Peyer's patch (tissue), 4 donors: ENCODE measurements around the gene ABCA7. TPM values are rescaled to one million over a fixed set of nuclear protein-coding genes. Genes with fewer than 3 reads are reported as not detected.
A peak's percentile ranks its signal among the peaks of the same experiment; 100 is the strongest.

Experiments
- DNase-seq, 3 donors: peaks; one replicate each; pipeline ENCODE4 v3.0.0-alpha.2; 2017 to 2019
- H3K27ac ChIP-seq, 4 donors: fragments of 200-600 bp; sonication (generic); one replicate each; pipeline ENCODE4 v1.5.1; 2016 to 2019
- H3K27me3 ChIP-seq, 2 donors: fragments of 200-600 bp; sonication (generic); one replicate each; pipeline ENCODE4 v1.5.1; 2019
- H3K36me3 ChIP-seq, 3 donors: fragments of 200-600 bp; sonication (generic); one replicate each; pipeline ENCODE4 v1.5.1; 2016 to 2019
- H3K4me1 ChIP-seq, 4 donors: fragments of 200-600 bp; sonication (generic); one replicate each; pipeline ENCODE4 v1.5.1; 2016 to 2019
- H3K4me3 ChIP-seq, 4 donors: fragments of 200-600 bp; sonication (generic); 1 replicate in 3 of 4; 2 replicates in 1 of 4; pipeline ENCODE4 v1.5.1; 2016 to 2019; ENCODE audit warnings: mild to moderate bottlenecking in 1 of 4
- H3K9me3 ChIP-seq, 4 donors: fragments of 200-600 bp; sonication (generic); one replicate each; pipeline ENCODE4 v1.5.1; 2016 to 2019; ENCODE audit warnings: mild to moderate bottlenecking in 1 of 4
- CTCF ChIP-seq, 6 experiments: fragments of 450-650 bp in 4 of 6; fragments of 200-600 bp in 2 of 6; sonication (generic) in 1 of 6; IDR thresholded peaks; one replicate each; pipeline ENCODE4 v1.5.1; 2017 to 2019; ENCODE audit warnings: antibody characterized with exemption in 6 of 6, mild to moderate bottlenecking in 3 of 6, moderate library complexity in 1 of 6
- POLR2A ChIP-seq, 2 donors: fragments of 450-650 bp; IDR thresholded peaks; one replicate each; pipeline ENCODE4 v1.5.1; 2017; ENCODE audit warnings: antibody characterized with exemption in 2 of 2, mild to moderate bottlenecking in 2 of 2, moderate library complexity in 2 of 2
- total RNA-seq, 4 donors: library from RNA; depleted of rRNA; stranded (reverse); fragments of >200 nt; gene quantifications; one replicate each; pipeline ENCODE4 v1.1.0, GENCODE V29; 2016

Gene ABCA7
- total RNA-seq, 4 donors from 2014 or later, result 30.1 to 162 (median 72.1) TPM

- peaks cover 0 to 35% (median 25%) of the 10 kb centered on the region in 4 donors for H3K4me1 ChIP-seq
- H3K4me3 ChIP-seq, result no peak overlapping the region
- H3K27ac ChIP-seq, result no peak overlapping the region
- H3K9me3 ChIP-seq, result peaks cover 0 to 7% (median 0%) of the 10 kb centered on the region in 4 donors
- H3K36me3 ChIP-seq, result no peaks in the 10 kb centered on the region
- H3K27me3 ChIP-seq, result peaks cover 0 to 11% of the 10 kb centered on the region in 2 donors
- DNase-seq, result no peak
- TF ChIP-seq CTCF (IDR thresholded peaks at IDR 0.05), result no peak
- TF ChIP-seq POLR2A (IDR thresholded peaks at IDR 0.05), result no peak
Measured at GRCh38 chr19:1062387-1063029, 22.6 kb downstream of the ABCA7 start.

- peaks cover 0 to 17% of the 10 kb centered on the region in 2 donors for H3K27me3 ChIP-seq
- TF ChIP-seq CTCF (IDR thresholded peaks at IDR 0.05) (no peak), POLR2A (IDR thresholded peaks at IDR 0.05) (no peak)
- peaks cover 0 to 36% (median 25%) of the 10 kb centered on the region in 4 donors for H3K4me1 ChIP-seq
- H3K36me3 ChIP-seq, result no peaks in the 10 kb centered on the region
- DNase-seq, result no peak
- H3K9me3 ChIP-seq, result peaks cover 0 to 7% (median 0%) of the 10 kb centered on the region in 4 donors
- H3K4me3 ChIP-seq, result no peak overlapping the region
- no peak overlapping the region for H3K27ac ChIP-seq
Measured at GRCh38 chr19:1063030-1063908, 23.4 kb downstream of the ABCA7 start.

GRCh38 chr19:1063909-1064660, 24.2 kb downstream of the ABCA7 start:
- Histone ChIP-seq H3K27me3 (peaks cover 0 to 21% of the 10 kb centered on the region in 2 donors), H3K4me3 (no peak overlapping the region), H3K4me1 (peaks cover 0 to 40% (median 25%) of the 10 kb centered on the region in 4 donors), H3K36me3 (no peaks in the 10 kb centered on the region), H3K9me3 (no peaks in the 10 kb centered on the region), H3K27ac (no peak overlapping the region)
- no peak for DNase-seq
- TF ChIP-seq POLR2A (IDR thresholded peaks at IDR 0.05) (no peak), CTCF (IDR thresholded peaks at IDR 0.05) (no peak)

- Histone ChIP-seq H3K27me3 (peaks cover 0 to 21% of the 10 kb centered on the region in 2 donors), H3K27ac (peak overlapping the region in 3 of 4 donors; percentile 60 to 71 (median 66)), H3K36me3 (no peaks in the 10 kb centered on the region), H3K4me1 (peaks cover 0 to 48% (median 28%) of the 10 kb centered on the region in 4 donors), H3K9me3 (no peaks in the 10 kb centered on the region), H3K4me3 (peak overlapping the region in 2 of 4 donors; percentile 0 to 16)
- TF ChIP-seq POLR2A (IDR thresholded peaks at IDR 0.05) (no peak), CTCF (IDR thresholded peaks at IDR 0.05) (peak; percentile 86 to 93 (median 90))
- peak; percentile 68 to 87 (median 87) for DNase-seq
Measured at GRCh38 chr19:1064661-1065605, 25.0 kb downstream of the ABCA7 start.
